IMR-90 (cell line): Measurements from ENCODE around the gene FAM47E.

Experiments
- CTCF ChIP-seq: conservative IDR thresholded peaks from 2 replicates; pipeline ENCODE4 v1.5.1; 2012; ENCODE audit warnings: mild to moderate bottlenecking, low read depth, low read length, improper control_type of control experiment
- ELK1 ChIP-seq: fragments of 150-350 bp; IDR thresholded peaks from 2 replicates; pipeline ENCODE4 v1.6.1; 2016; ENCODE audit warnings: low read depth, mild to moderate bottlenecking, low read length, moderate library complexity, borderline replicate concordance
- POLR2A ChIP-seq: IDR thresholded peaks from 2 replicates; pipeline ENCODE4 v1.6.1; 2012; ENCODE audit warnings: mild to moderate bottlenecking, low read depth, low read length

DNA sequence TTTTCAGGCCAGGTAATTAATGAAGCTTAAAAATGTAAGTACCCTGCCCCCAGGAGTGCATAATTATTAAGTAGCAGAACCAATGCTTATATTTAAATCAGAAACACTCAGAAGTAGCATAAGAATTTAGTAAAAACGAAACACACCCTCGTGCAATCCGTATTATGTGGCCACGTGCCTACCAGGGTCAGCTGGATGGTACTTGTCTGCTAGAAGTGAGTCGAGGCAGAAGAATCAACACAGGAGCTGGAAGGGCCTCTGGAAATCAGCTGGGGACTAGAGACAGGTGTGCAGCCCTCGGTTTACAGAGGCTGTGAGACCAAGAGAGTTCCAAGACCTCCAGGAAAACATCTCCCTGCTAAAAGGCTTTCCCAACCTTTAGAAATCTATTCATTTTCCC lies 559 bp upstream of the FAM47E start:
- TF ChIP-seq CTCF (no peak), ELK1 (no peak), POLR2A (no peak)
